K562 (cell line): Measurements from ENCODE around the gene ATP6V0C. TPM values are rescaled to one million over a fixed set of nuclear protein-coding genes. Genes with fewer than 3 reads are reported as not detected.

Experiments used
- ATAC-seq: fragments of 200-7000 bp; cut with Tn5 transposase; 3 replicates; pipeline ENCODE4 v1.9.1; 2020; ENCODE audit warnings: moderate library complexity
- BruUV-seq: library from RNA; stranded (reverse); fragments of 400-500 nt; replicated peaks from 2 replicates; lab custom pipeline; 2021; lab: Mats Ljungman, UMichigan
- CTCF ChIA-PET: fragments of 300-600 bp; formaldehyde crosslinking; extraction: SDS; loops from one replicate; lab custom pipeline; 2021; ENCODE audit warnings: low intra/inter-chr PET ratio; lab: Yijun Ruan, JAX
- POLR2A ChIA-PET: fragments of 300-600, 350-650 bp; sonication (Branson Sonifier 250); formaldehyde crosslinking; extraction: SDS; loops from one replicate; lab custom pipeline; 2021; ENCODE audit warnings: antibody characterized with exemption, inconsistent platforms; lab: Yijun Ruan, JAX
- DNase-seq, 4 experiments: peaks; one replicate each; pipeline versions ENCODE4 v3.0.0 to v3.0.0-alpha.2; 2011 to 2018; ENCODE audit warnings: low spot score in 3 of 4, mixed read lengths in 3 of 4; ENCODE audit errors: extremely low read depth in 1 of 4
- FAIRE-seq: peaks from 2 replicates; lab custom pipeline; 2011; peaks lifted over from hg19 to GRCh38; lab: Jason Lieb, UNC
- H2AFZ ChIP-seq: 2 replicates; pipeline ENCODE4 v1.6.0; 2011; ENCODE audit warnings: low read depth, low read length, control low read depth, inconsistent platforms
- H3K27ac ChIP-seq: fragments of 200-600 bp; 3 replicates; pipeline ENCODE4 v1.8.0; 2011; ENCODE audit warnings: low read depth, mild to moderate bottlenecking, control low read depth, inconsistent platforms, low read length, moderate library complexity, mixed read lengths; ENCODE audit errors: extremely low read depth
- H3K27me3 ChIP-seq, 2 experiments: fragments of 300-600 bp in 1 of 2; 2 replicates in 1 of 2; 3 replicates in 1 of 2; pipeline versions ENCODE4 v1.6.0 to v1.8.0; 2011; ENCODE audit warnings: inconsistent platforms in 2 of 2, low read length in 2 of 2, mild to moderate bottlenecking in 1 of 2, mixed read lengths in 1 of 2, moderate library complexity in 1 of 2; ENCODE audit not compliant: control insufficient read depth in 2 of 2, insufficient read depth in 2 of 2
- H3K36me3 ChIP-seq: fragments of 300-600 bp; 3 replicates; pipeline ENCODE4 v1.8.0; 2011; ENCODE audit warnings: mild to moderate bottlenecking, low read length, inconsistent platforms; ENCODE audit not compliant: control insufficient read depth, insufficient read depth
- H3K4me1 ChIP-seq, 2 experiments: fragments of 200-600 bp in 1 of 2; replicated peaks in 1 of 2; 2 replicates in 1 of 2; 3 replicates in 1 of 2; pipeline versions ENCODE4 v1.5.1 to v1.8.0; 2011; ENCODE audit warnings: inconsistent platforms in 2 of 2, low read length in 2 of 2, mild to moderate bottlenecking in 1 of 2, mixed read lengths in 1 of 2, moderate library complexity in 1 of 2; ENCODE audit not compliant: control insufficient read depth in 2 of 2, insufficient read depth in 2 of 2
- H3K4me2 ChIP-seq: 2 replicates; pipeline ENCODE4 v1.6.1; 2011; ENCODE audit warnings: low read length, control low read depth, inconsistent platforms, mixed read lengths; ENCODE audit not compliant: insufficient read depth
- H3K4me3 ChIP-seq: fragments of 200-600 bp; sonication (generic), shearing (Covaris generic); 2 replicates; pipeline ENCODE4 v1.5.1; 2016; ENCODE audit warnings: control low read depth, inconsistent platforms
- H3K79me2 ChIP-seq: fragments of 200-600 bp; 3 replicates; pipeline ENCODE4 v1.8.0; 2011; ENCODE audit warnings: low read length, inconsistent platforms; ENCODE audit not compliant: control insufficient read depth, insufficient read depth
- H3K9ac ChIP-seq, 2 experiments: 2 replicates each; pipeline versions ENCODE4 v1.6.0 to v1.6.1; 2011; ENCODE audit warnings: low read depth in 2 of 2, low read length in 2 of 2, control low read depth in 1 of 2, inconsistent platforms in 1 of 2, mild to moderate bottlenecking in 1 of 2, mixed read lengths in 1 of 2; ENCODE audit not compliant: insufficient read depth in 1 of 2
- H3K9me1 ChIP-seq: one replicate; pipeline ENCODE4 v1.6.0; 2011; ENCODE audit warnings: inconsistent platforms, mild to moderate bottlenecking, low read length, moderate library complexity; ENCODE audit not compliant: control insufficient read depth, insufficient read depth
- H3K9me3 ChIP-seq: replicated peaks from 2 replicates; pipeline ENCODE4 v1.5.1; 2011; ENCODE audit warnings: low read depth, low read length, inconsistent platforms; ENCODE audit not compliant: control insufficient read depth, insufficient read depth
- H4K20me1 ChIP-seq: replicated peaks from 2 replicates; pipeline ENCODE4 v1.6.1; 2011; ENCODE audit warnings: low read length, inconsistent platforms, mixed read lengths; ENCODE audit not compliant: control insufficient read depth, insufficient read depth
- CEBPB ChIP-seq: fragments of 450-650 bp; IDR thresholded peaks from 2 replicates; pipeline ENCODE4 v1.6.1; 2016; ENCODE audit warnings: missing genetic modification characterization, missing compliant biosample characterization
- EWSR1 ChIP-seq: fragments of 450-650 bp; IDR thresholded peaks from 2 replicates; pipeline ENCODE4 v1.6.1; 2018; ENCODE audit warnings: borderline replicate concordance, mild to moderate bottlenecking, low read depth, moderate library complexity; ENCODE audit not compliant: partially characterized antibody
- FOXO4 ChIP-seq: fragments of 450-650 bp; formaldehyde crosslinking; IDR thresholded peaks from 2 replicates; pipeline ENCODE4 v1.4.0; 2020; ENCODE audit warnings: mild to moderate bottlenecking, moderate library complexity
- HNRNPUL1 ChIP-seq: fragments of 200-400 bp; formaldehyde crosslinking; IDR thresholded peaks from 2 replicates; pipeline ENCODE4 v1.6.1; 2017; ENCODE audit warnings: low read length
- MEF2D ChIP-seq: conservative IDR thresholded peaks from 2 replicates; pipeline ENCODE4 v1.6.1; 2016; ENCODE audit warnings: low read depth, missing genetic modification characterization, missing compliant biosample characterization
- MXI1 ChIP-seq: IDR thresholded peaks from 2 replicates; pipeline ENCODE4 v1.6.1; 2011; ENCODE audit warnings: low read depth, mild to moderate bottlenecking, improper control_type of control experiment, low read length
- ZMIZ1 ChIP-seq, 2 experiments: fragments of 150-350 bp in 1 of 2; IDR thresholded peaks; 2 replicates each; pipeline ENCODE4 v1.6.1; 2012 to 2016; ENCODE audit warnings: low read depth in 2 of 2, low read length in 2 of 2, mild to moderate bottlenecking in 1 of 2, moderate library complexity in 1 of 2
- ZNF253 ChIP-seq: fragments of 250-450 bp; sonication (Bioruptor Pico); conservative IDR thresholded peaks from 2 replicates; pipeline ENCODE4 v1.6.1; 2021; ENCODE audit warnings: mild to moderate bottlenecking
- ZNF586 ChIP-seq: fragments of 450-650 bp; formaldehyde crosslinking; conservative IDR thresholded peaks from 2 replicates; pipeline ENCODE4 v1.4.0; 2020; ENCODE audit warnings: mild to moderate bottlenecking, moderate library complexity
- ZNF780A ChIP-seq: fragments of 250-450 bp; sonication (Bioruptor Pico); IDR thresholded peaks from 2 replicates; pipeline ENCODE4 v1.5.0; 2021; ENCODE audit warnings: mild to moderate bottlenecking
- WGBS: fragments of 100-300 bp; shearing (Covaris generic); methylation state at CpG from one replicate; pipeline ENCODE4 v1.1.6; 2016; ENCODE audit warnings: low coverage, mixed read lengths; ENCODE audit not compliant: insufficient coverage; ENCODE audit errors: missing lambda C conversion rate; 5-methylcytosine and 5-hydroxymethylcytosine counted together
- in situ Hi-C: fragments of 300-500 bp; cut with MboI; formaldehyde crosslinking; loops from 4 replicates; pipeline ENCODE4 v1.15.0; 2018; ENCODE audit warnings: inconsistent platforms, mixed read lengths
- intact Hi-C: fragments of 100-400 bp; cut with micrococcal nuclease; formaldehyde crosslinking; loops from 2 replicates; pipeline ENCODE4 v1.14.2; 2022
- polyA plus RNA-seq, 8 experiments: library from polyadenylated mRNA; depleted of rRNA in 4 of 8; stranded (reverse) in 5 of 8; unstranded in 3 of 8; fragments of >200 nt; fragmentation: Nextera tagmentation in 2 of 8; fragmentation: Illumina TruSeq in 1 of 8; extraction: Ambion mirVana in 2 of 8; extraction: Trizol in 1 of 8; gene quantifications; 2 replicates each; pipeline versions ENCODE4 v1.2.1 to v1.2.3, GENCODE V29; 2011 to 2014; ENCODE audit warnings: inconsistent platforms in 1 of 8, missing spikeins in 1 of 8
- total RNA-seq, 7 experiments: library from RNA; depleted of rRNA in 6 of 7; stranded (reverse); fragments of >200 nt in 6 of 7; fragmentation: Illumina TruSeq in 2 of 7; extraction: Trizol in 2 of 7; gene quantifications; 2 replicates each; pipeline versions ENCODE4 v1.2.1 to v1.2.3, GENCODE V29; 2011 to 2021; ENCODE audit warnings: low replicate concordance in 1 of 7

The ATP6V0C gene
- total and polyA plus RNA-seq, 9 of the 15 experiments (the other 6 are each of a cell fraction or from before 2014, with no cell fraction given) = 2.9 to 228 (median 22.7) TPM

GRCh38 chr16:2526135-2526534 lies 12.4 kb downstream of the ATP6V0C start:
- intact Hi-C loops (no loop called here), in situ Hi-C loops (no loop called here)
- TF ChIP-seq ZNF780A (CRISPR knock-in tag) (no peak), EWSR1 (no peak), MXI1 (no peak), HNRNPUL1 (no peak)
- no peak overlapping the region for H3K27ac ChIP-seq
- H3K9me3 ChIP-seq = no peaks in the 10 kb centered on the region
- no peaks in the 10 kb centered on the region for H3K27me3 ChIP-seq
- H3K4me2 ChIP-seq = no peak overlapping the region
- DNase-seq = no peak
- no peak for ATAC-seq
- peaks cover 3% of the 10 kb centered on the region for H3K9me1 ChIP-seq
- no peak for FAIRE-seq
- H4K20me1 ChIP-seq = no peaks in the 10 kb centered on the region
- 94% methylated on average over 8 of the region's 8 CpGs for WGBS
- H3K4me1 ChIP-seq = peaks cover 5 to 49% of the 10 kb centered on the region in 2 experiments; a peak in 4 of 5 replicates
- H3K4me3 ChIP-seq = no peak overlapping the region
- BruUV-seq = no TSS peak
- ChIA-PET POLR2A (no interaction called here), CTCF (interaction anchor here (0.5 kb wide), 1 partner anchor 205 kb away, joined by 5 read pairs; no protein-coding TSS in a partner anchor)
- H3K79me2 ChIP-seq = peaks cover 8% of the 10 kb centered on the region
- H2AFZ ChIP-seq = no peak overlapping the region
- H3K9ac ChIP-seq = peak overlapping the region in 1 of 2 experiments; percentile 55; a peak in 2 of 4 replicates
- peaks cover 78% of the 10 kb centered on the region; the same call in 2 of the 3 replicates for H3K36me3 ChIP-seq

- Histone ChIP-seq H3K27me3 (no peaks in the 10 kb centered on the region), H3K36me3 (peaks cover 73% of the 10 kb centered on the region; the same call in 2 of the 3 replicates), H3K4me2 (no peak overlapping the region), H3K9ac (peak overlapping the region in 1 of 2 experiments; percentile 64; a peak in 2 of 4 replicates), H3K4me1 (peaks cover 5 to 52% of the 10 kb centered on the region in 2 experiments; a peak in 3 of 5 replicates), H3K79me2 (peaks cover under 1% of the 10 kb centered on the region; the same call in 2 of the 3 replicates), H3K4me3 (no peak overlapping the region), H3K27ac (no peak overlapping the region), H3K9me1 (peaks cover 3% of the 10 kb centered on the region), H3K9me3 (no peaks in the 10 kb centered on the region), H4K20me1 (no peaks in the 10 kb centered on the region), H2AFZ (no peak overlapping the region)
- ChIA-PET CTCF (no interaction called here), POLR2A (no interaction called here)
- ATAC-seq (no peak), FAIRE-seq (no peak), DNase-seq (no peak)
- no TSS peak for BruUV-seq
- TF ChIP-seq ZMIZ1 (IDR thresholded peaks at IDR 0.05; ENCODE audit: low read depth in 2 of 2, low read length in 2 of 2) (no peak), FOXO4 (CRISPR knock-in tag) (no peak), MEF2D (tag) (no peak), ZNF253 (CRISPR knock-in tag) (no peak), CEBPB (tag) (no peak), ZNF586 (no peak)
- intact Hi-C loops = no loop called here
- in situ Hi-C loops = no loop called here
- WGBS = 90% methylated on average over 3 of the region's 12 CpGs
These were observed 13.5 kb downstream of the ATP6V0C start for GRCh38 chr16:2527071-2527783.
